ENCODE data around the gene C11orf52.
"Not testable (repeated sequence)": the region's sequence is repeated elsewhere in the genome, so short reads cannot be mapped to it uniquely, and the experiment has no call there.

Gene C11orf52

DNA sequence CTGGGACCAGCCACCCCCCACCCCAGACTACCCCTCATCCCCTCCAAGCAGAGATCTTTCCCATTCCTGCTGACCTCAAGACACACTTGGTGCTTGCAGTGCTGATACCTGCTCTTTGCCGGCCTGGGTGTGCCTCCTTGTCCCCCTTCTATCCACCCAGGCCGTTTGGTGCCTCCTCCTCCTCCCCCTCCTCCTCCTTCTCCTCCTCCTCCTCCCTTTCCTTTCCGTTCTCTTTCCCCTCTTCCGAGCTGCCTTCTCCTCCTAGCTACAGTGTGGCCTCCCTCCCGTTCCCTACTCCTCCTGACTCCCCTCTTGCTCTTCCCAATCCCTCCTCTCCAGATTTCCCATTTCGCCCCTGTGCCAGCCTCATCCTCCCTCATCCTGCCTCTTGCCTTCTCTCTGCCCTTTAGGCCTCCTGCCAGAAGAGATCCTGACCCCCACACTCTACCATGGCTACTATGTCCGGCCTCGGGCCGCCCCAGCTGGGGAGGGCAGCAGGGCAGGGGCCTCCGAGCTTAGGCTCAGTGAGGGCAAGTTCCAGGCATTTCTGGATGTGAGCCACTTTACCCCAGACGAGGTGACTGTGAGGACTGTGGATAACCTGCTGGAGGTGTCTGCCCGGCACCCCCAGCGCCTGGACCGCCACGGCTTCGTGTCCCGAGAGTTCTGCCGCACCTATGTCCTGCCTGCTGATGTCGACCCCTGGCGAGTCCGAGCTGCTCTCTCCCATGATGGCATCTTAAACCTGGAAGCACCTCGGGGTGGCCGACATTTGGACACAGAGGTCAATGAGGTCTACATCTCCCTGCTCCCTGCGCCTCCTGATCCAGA, 5.5 kb upstream of the C11orf52 start:
- no peak for DNase-seq

DNA sequence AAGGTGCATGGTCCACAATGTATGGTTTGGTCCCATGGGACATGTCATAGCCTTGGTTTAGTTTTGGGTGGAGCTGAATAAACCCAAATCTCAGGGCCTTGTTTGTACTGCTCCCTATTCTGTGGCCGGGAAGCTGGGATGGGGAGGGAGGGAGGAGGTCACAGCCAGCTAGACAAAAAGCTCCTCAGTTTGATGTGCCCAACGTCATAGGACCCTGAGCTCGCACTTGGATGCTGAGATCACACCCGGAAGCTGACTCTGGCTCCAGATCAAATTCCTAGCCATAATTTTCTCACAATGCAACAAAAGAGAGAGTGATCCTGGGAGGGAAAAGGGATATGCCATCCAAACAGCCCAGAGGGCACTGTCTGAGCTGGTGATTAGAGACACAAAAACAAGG, 4.7 kb upstream of the C11orf52 start:
- DNase-seq: no peak

DNA sequence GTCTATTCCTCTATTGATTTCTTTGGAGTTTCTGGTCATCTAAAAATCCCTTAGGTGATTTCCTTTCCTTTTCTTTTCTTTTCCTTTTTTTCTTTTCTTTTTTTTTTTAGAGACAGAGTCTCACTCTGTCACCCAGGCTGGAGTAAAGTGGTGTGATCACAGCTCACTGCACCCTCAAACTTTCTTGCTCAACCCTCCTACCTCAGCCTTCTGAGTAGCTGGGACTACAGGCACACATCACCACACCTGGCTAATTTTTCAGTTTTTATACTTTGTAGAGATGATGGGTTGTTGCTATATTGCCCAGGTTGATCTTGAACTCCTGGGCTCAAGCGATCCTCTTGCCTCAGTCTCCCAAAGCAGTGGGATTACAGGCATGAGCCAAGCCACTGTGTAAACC, 1.9 kb upstream of the C11orf52 start:
- no peak for DNase-seq

DNA sequence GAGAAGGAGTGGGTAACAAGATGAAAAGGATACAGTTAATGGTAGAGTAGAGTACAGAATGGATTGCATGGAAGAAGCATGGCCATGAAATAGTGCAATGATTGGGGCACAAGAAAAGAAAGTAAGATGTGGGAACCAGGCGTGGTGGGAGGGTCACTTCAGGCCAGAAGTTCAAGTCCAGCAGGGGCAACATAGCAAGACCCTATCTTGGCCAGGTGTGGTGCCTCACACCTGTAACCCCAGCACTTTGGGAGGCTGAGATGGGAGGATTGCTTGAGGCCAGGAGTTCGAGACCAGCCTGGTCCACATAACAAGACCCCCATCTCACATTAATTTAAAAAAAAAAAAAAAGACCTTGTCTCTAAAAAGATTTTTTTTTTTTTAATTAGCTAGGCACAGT, 1.4 kb upstream of the C11orf52 start:
- no peak for DNase-seq

DNA sequence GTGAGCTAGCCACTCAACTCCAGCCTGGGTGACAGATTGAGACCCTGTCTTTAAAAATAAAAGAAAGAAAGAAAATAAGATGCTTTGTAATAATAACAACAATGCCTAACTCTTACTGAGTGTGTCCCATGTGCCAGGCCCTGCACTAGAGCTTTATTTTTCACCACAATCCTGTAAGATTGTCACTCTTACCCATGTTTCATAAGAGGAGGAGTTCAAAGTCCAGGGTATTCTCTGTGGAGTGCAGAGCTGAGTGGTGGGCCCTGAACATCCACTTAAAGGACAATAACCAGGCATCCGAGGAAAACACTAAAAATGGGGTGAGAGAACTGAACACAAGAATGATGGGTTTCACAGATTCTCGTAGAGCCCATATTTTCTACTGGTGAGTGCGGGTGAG, 925 bp upstream of the C11orf52 start:
- no peak for DNase-seq

DNA sequence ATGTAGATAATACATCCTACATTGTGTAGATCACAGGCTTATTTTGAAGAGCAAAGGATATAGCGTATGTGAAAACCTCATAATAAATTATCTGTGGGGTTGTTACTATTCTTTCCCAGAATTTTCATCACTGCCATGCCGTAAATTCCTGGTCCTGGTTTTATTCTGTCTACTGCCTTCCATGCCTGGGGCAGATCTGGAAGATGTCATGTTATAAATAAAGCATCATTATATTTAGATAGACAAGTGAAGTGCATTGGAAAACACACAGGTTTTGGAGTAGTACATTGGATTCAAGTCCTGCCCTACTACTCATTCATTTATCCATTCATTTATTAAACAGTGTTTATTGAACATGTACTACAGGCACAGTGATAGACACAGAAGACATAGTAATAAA, 2.2 kb downstream of the C11orf52 start:
- no peak for DNase-seq

DNA sequence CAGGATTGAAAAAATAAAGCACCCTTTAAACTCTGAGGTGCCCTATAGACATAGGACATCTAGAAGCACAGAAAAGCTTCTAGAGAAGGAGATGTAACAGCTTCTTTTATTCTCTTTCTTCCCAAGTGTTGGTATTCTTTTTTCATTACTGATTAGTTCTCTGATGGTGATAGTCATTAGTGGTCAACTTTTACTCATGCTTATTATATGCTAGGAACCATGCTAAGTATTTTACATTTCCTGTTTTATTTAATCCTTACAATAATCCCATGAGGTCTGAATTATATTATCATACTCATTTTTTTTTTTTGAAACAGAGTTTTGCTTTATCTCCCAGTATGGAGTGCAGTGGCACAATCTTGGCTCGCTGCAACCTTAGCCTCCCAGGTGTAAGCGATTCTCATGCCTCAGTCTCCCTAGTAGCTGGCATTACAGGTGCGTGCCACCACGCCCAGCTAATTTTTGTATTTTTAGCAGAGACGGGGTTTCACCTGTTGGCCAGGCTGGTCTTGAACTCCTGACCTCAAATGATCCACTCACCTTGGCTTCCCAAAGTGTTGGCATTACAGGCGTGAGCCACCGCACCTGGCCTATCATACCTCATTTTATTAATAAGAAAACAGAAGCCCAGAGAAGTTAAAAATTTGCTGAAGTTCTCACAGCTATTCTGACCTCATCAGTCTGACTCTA, 3.0 kb downstream of the C11orf52 start:
- no peak for DNase-seq

DNA sequence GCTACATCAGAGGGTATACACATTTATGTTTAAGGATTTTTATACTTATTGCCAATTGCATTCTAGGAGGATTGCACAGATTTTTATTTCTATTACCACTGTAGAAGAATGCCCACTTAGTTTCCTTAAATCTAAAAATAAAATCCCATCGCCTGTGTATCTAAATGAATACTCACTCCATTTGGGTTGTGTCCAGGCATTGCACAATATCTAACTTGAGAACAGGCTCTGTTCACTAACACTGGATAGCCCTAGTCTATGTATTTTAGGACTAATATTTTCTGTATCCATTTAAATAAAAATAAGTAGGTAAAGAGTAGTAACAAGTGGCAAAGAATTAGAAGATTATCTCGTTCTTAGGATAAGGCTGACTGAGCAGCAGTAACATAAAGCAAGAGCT, 4.1 kb downstream of the C11orf52 start:
- no peak for DNase-seq

DNA sequence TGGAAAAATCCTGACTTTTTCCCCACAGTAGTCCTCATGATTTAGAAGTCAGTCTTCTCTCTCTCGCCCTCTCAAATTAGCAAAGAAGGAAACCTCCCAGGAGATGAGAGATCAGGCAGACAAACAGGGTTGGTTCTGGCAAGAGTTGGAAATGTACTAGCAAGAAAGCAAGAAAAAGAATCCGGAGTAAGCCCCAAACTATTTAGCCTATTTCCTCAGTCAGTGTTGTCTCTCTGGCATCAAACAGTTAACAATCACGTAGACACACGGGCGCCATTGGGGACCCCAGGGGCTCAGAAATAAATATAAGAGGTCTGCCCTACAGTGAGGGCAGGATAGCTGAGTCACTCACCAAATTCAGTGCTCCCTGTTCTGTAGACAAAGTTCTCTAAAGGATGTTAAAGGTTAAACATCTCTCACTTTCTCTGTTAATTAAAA, 4.7 kb downstream of the C11orf52 start:
- no peak for DNase-seq

DNA sequence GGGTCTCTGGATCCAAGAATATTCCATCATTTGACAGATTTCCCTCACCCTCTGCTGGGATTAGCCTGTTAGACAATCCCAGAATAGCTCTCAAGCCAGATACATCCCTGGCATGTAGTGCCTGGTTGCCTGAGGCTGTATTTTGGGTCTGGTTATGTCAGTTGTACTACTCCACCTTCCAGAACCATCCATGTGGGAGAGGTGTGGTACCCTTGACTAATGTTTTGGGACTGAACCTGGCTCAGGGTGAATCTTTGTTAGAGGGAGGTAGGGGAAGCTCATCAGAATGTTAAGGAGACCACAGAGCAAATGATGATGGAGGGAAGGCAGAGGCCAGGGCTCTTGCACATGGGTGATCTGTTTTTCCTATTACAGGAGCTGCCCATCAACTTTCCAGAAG, 5.2 kb downstream of the C11orf52 start:
- DNase-seq: no peak

DNA sequence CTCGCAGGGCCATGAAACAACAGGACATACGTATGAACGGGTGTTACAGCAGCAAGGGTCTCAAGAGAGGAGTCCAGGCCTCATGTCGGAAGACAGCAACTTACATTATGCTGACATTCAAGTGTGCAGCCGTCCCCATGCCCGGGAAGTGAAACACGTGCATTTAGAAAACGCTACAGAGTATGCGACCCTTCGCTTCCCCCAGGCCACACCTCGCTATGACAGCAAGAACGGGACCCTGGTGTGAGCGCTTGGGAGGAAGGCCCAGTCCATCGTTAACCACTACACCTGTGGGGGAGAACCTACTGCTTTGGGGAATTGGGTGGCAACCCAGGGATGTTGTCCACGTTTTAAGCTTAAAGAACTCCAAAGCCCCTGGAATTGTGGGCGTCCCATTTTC, 7.2 kb downstream of the C11orf52 start:
- DNase-seq: no peak

DNA sequence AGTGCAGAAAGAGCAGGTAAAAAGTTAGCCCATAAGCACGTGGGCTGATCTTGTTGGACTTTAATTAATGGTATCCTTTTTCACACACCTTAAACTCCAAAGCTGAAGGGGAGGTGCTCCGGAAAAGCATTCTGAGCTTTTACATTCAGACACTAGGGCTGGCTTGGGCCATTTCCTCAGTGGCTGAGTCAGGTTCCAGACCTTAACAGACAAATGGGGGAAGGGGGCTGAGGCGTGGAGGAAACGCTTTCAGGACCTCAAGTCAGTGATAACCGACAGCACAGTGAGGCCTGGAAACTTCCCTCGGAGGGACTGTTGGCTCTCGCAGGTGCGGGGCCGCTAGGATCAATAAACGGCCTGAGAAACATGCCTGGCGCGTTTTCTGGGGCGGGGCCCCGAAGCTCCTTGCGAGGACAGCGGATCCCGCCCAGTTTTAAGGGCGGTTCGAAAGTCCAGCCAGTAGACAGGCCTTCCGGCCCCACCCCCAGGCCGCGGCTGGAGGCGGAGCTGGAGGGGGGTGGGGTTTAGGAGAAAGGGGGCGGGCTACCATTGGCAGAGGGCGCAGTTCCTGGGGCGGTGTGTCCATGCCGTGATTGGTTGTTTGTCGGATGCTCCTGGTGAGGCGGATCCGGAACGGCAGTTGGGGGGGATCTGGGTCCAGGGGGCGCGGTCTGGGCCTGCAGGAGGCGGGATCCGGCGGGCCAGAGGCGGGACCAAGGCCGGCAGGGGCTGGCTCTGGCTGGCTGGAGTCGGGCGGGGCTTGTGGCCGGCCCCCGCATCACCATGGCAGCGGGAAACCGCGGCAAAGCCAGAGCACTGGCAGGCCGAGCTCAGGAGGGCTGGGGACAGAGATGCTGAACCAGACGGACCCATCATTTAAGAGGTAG, 8.0 kb downstream of the C11orf52 start:
- DNase-seq: peak; percentile 99

DNA sequence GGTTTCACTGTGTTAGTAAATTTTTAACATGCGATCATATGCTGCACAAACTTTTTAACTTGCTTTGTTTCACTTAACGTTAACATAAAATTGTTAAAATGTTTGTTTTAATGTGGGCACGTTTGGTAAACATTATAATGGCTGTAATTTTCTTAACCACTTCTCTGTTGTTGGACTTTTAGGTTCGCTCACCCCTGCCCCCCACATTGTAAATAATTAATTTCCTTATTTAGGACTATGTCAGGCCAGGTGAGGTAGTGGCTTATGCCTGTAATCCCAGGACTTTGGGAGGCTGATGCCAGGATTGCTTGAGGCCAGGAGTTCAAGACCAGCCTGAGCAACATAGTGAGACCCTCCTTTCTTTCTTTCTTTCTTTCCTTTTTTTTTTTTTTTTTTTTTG, 11.8 kb downstream of the C11orf52 start:
- no peak for DNase-seq

DNA sequence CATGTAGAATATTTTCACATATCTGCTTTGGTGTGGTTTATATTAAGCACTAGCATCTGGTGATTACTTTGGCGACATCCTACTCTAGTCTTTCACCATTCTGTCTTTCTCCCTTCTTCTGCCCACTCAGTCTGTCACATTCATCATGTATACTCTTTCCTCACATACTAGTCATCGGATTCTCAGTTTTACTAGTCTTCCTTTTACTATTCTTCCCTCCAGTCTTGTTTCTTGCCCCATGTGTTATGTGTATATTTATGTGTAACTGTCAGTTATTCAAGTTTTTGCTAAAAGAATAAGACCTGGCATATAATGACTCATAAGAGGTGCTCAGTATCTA, 13.9 kb downstream of the C11orf52 start:
- no peak for DNase-seq

DNA sequence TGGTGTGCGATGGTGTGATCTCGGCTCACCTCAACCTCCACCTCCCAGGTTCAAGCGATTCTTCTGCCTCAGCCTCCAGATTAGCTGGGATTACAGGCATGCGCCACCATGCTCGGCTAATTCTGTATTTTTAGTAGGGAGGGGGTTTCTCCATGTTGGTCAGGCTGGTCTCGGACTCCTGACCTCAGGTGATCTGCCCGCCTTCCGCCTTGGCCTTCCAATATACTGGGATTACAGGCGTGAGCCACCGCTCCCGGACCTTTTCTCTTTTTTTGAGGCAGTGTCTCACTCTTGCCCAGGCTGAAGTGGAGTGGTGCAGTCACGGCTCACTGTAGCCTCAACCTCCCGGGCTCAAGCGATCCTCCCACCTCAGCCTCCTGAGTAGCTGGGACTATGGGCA, 14.5 kb downstream of the C11orf52 start:
- DNase-seq: not testable (repeated sequence)

DNA sequence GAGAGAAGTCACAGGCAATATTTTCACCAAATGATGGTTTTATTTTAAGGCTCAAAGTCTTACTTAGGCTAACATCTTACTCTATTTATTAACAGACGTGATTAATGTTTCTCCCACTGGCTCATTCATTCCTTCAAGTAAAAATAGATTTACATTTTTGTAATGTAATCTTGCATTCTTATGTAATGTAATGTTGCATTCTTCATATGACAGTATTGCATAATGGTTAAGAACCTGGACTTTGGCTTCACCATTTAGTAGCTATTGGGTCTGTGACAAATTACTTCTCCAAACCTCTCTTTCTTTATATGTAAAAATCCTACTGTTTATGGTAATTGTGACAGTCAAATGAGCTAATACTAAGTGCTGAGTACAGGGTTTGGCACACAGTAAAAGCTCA, 15.2 kb downstream of the C11orf52 start:
- DNase-seq: no peak

DNA sequence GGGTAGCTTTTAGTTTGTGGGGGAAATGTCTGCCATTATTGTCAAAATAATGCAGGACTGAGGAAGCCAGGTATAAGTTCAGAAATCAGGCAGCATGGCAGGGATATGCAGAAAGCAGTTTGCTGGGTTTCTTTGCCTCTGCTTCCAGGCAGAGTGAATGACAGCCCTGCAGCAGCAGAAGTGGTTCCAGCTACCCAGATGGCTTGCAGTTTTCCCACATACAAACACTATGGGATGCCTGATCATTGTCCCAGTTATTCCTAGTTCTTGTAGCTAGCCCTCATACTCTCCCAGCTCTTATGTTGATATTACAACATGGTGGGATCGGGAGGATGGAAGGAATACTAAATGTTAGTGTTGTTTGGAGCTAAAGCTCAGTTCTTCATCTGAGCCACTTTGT, 15.6 kb downstream of the C11orf52 start:
- no peak for DNase-seq

DNA sequence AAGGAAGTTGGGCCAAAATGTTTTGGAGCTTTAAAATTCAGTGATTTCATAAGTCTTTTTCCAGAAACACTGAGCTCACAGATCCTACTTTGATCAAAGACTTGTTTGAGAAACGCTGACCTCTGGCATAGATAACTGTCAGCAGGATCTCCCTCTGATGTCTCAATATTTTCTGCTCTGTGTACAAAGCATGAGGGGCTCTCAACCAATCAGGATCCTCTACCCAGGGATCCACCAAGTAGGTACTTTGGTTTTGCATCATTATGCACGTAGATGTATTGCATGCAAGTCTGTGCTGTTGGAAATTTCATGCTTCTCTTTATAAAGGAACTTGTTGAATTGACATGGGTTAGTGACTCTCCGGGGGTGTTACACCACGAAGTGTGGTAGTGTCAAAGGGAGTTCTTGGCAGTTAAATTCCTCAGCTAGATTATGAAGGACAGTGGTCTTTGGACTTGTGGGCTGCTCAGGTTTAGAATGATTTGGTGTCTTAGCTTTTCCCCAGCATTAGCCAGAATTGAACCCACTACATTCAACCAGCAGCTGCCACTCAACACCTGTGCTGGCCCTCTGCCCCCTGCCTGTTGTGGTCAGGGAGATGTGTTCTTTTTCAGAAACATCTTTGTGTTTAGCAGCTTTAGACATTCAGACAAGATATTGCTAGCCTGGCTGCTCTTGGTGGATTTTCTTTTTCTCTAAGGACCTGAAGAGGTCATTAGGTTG, 16.8 kb downstream of the C11orf52 start:
- DNase-seq: no peak

DNA sequence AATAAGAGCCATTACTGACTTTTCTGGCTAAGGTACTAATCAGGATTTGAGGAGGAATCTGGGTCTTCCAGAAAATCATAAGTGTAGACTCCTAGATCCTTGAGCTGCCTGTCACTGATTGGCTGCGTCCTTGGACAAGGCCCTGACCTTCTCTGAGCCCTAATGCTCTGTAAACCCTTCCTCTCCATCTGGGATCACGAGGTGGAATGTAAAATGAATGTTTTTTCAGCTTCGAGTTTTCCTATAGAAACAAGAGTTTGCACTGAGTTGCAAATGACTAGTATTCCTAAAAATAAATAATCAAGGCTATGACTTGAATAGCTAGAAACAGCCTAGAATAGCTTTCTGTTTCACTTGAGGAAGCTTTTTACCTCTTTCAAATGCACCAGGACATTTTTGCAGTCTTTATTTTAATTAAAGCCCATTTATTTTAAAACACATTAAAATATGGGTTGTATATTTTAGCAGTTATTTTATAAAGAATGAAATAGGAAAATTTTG, 17.4 kb downstream of the C11orf52 start:
- DNase-seq: no peak

DNA sequence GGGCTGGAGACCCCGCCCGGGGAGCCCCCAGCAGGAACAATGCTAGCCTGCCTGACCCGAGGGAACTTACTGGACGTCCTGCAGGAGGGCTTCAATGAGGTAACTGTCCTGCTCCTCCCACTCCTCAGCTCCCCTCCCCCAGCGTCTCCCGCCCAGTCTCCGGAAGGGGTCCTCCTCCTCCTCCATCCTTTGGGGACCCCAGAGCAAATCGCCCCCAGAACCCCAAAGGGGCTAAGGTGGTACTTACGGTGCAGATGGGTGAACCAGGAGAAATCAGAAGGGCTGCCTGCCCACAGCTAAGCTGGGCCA, 18.7 kb downstream of the C11orf52 start:
- DNase-seq: no peak

DNA sequence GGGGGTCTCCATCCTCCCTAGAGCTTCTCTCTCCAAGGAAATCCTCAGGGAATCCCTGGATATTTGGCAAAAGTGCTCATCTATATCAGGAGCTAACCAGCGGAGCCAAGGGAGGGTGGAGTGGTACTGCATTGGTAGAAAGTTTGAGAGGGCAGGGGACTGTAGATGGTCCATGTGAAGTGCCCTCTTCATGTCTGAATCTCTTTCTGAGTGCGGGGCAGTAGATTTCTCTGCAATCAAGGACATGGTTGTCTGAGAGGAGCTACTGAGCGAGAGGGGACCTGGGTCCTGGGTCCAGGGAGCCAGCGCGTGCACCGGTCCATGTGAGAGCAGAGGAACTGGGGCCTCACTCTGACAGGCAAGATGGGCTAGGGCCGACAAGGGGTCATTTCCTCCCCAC, 19.1 kb downstream of the C11orf52 start:
- no peak for DNase-seq

DNA sequence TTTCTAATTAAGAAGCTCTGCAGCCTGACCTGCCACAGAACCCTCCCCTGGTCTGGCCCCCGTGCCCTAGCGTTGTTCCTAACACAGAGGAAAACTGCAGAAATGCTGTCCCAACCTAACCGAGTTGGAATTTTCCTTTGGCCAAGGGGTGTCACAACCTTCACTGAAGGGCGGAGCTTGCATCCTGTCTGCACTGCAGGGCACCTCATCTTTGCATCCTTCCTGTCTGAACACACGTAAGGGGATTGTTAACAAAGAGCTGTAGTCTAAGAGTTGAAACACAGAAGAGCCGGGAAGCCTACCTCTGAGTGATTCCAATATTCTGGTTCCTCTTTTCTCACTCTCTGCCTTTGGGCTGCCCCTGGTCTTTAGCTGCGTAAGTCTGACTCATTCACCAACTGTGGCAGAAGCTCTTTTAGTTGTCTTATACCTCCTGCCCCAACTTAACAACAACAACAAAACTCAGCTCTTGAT, 20.0 kb downstream of the C11orf52 start:
- DNase-seq: no peak

All from NCI-H345 (cell line).